Measurements from ENCODE around the gene RAD51AP1.

DNA sequence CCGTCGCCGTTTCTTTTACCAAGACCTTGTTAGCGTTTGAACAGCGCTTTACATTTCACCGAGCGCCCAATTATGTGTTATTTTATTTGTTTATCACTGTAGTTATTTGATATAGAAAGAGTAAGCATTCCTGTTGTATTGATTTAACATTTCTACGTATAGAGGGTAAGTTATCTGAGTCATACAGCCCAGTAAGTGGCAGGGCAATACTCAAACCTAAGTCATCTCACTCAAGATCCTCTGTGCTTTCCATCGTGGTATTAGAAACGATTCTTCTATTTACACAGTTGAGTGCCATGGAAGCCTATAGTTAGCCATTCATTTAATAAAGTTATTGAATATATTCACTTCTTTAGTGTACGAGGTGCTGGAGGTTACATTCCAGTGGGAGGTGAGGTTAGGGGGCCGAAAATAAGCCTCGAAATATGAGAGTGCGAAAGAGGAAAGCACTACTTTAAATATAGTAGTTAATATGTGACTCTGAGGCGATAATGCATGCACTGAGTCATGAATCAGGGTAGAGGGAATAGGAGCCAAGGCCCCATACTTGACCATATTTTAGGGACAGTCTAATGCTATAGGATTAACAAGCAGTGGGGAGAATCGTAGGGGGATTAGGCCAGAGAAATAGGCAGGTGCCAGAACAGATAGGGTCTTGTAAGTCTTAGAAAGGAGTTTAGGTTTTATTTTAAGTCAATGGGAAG is 629 bp downstream of the RAD51AP1 start:
- TF ChIP-seq POLR2AphosphoS5 (IDR thresholded peaks at IDR 0.05; ENCODE audit: low read depth, low read length) (no peak), RAD21 (IDR thresholded peaks at IDR 0.05; ENCODE audit: low read length) (no peak), SIN3A (IDR thresholded peaks at IDR 0.05; ENCODE audit: borderline replicate concordance, low read depth, low read length) (no peak), FOXM1 (IDR thresholded peaks at IDR 0.05; ENCODE audit: low read depth) (no peak), EP300 (IDR thresholded peaks at IDR 0.05; ENCODE audit: borderline replicate concordance in 1 of 2, low read depth in 1 of 2, low read length in 1 of 2) (no peak), TCF12 (IDR thresholded peaks at IDR 0.05) (no peak), TAF1 (IDR thresholded peaks at IDR 0.05; ENCODE audit: borderline replicate concordance, low read depth, low read length) (no peak), CHD2 (IDR thresholded peaks at IDR 0.05; ENCODE audit: low read length, partially characterized antibody) (no peak), NFIC (IDR thresholded peaks at IDR 0.05; ENCODE audit: borderline replicate concordance) (no peak), EZH2phosphoT487 (IDR thresholded peaks at IDR 0.05; ENCODE audit: borderline replicate concordance, low read depth) (no peak), SMC3 (IDR thresholded peaks at IDR 0.05; ENCODE audit: low read depth, low read length) (no peak)
- TF ChIP-seq, protein P1, sequence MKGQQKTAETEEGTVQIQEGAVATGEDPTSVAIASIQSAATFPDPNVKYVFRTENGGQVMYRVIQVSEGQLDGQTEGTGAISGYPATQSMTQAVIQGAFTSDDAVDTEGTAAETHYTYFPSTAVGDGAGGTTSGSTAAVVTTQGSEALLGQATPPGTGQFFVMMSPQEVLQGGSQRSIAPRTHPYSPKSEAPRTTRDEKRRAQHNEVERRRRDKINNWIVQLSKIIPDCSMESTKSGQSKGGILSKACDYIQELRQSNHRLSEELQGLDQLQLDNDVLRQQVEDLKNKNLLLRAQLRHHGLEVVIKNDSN (IDR thresholded peaks at IDR 0.05; ENCODE audit: borderline replicate concordance, low read depth), result no peak
- TF ChIP-seq, protein P2, sequence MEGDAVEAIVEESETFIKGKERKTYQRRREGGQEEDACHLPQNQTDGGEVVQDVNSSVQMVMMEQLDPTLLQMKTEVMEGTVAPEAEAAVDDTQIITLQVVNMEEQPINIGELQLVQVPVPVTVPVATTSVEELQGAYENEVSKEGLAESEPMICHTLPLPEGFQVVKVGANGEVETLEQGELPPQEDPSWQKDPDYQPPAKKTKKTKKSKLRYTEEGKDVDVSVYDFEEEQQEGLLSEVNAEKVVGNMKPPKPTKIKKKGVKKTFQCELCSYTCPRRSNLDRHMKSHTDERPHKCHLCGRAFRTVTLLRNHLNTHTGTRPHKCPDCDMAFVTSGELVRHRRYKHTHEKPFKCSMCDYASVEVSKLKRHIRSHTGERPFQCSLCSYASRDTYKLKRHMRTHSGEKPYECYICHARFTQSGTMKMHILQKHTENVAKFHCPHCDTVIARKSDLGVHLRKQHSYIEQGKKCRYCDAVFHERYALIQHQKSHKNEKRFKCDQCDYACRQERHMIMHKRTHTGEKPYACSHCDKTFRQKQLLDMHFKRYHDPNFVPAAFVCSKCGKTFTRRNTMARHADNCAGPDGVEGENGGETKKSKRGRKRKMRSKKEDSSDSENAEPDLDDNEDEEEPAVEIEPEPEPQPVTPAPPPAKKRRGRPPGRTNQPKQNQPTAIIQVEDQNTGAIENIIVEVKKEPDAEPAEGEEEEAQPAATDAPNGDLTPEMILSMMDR (IDR thresholded peaks at IDR 0.05), result no peak
- TF ChIP-seq, protein P3, sequence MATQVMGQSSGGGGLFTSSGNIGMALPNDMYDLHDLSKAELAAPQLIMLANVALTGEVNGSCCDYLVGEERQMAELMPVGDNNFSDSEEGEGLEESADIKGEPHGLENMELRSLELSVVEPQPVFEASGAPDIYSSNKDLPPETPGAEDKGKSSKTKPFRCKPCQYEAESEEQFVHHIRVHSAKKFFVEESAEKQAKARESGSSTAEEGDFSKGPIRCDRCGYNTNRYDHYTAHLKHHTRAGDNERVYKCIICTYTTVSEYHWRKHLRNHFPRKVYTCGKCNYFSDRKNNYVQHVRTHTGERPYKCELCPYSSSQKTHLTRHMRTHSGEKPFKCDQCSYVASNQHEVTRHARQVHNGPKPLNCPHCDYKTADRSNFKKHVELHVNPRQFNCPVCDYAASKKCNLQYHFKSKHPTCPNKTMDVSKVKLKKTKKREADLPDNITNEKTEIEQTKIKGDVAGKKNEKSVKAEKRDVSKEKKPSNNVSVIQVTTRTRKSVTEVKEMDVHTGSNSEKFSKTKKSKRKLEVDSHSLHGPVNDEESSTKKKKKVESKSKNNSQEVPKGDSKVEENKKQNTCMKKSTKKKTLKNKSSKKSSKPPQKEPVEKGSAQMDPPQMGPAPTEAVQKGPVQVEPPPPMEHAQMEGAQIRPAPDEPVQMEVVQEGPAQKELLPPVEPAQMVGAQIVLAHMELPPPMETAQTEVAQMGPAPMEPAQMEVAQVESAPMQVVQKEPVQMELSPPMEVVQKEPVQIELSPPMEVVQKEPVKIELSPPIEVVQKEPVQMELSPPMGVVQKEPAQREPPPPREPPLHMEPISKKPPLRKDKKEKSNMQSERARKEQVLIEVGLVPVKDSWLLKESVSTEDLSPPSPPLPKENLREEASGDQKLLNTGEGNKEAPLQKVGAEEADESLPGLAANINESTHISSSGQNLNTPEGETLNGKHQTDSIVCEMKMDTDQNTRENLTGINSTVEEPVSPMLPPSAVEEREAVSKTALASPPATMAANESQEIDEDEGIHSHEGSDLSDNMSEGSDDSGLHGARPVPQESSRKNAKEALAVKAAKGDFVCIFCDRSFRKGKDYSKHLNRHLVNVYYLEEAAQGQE (IDR thresholded peaks at IDR 0.05; ENCODE audit: low read depth, low read length), result no peak

Data from SK-N-SH (cell line).